GM13976 (cell line): ENCODE measurements around the gene ESRRB.

ENCODE experiments used
- DNase-seq: peaks from one replicate; pipeline ENCODE4 v3.0.0; 2012; ENCODE audit warnings: low spot score
- CTCF ChIP-seq: IDR thresholded peaks from 2 replicates; pipeline ENCODE4 v1.5.1; 2012; ENCODE audit warnings: borderline replicate concordance, mild to moderate bottlenecking; ENCODE audit not compliant: insufficient read depth; ENCODE audit errors: extremely low read depth, missing control alignments, control extremely low read depth
- in situ Hi-C: fragments of 300-500 bp; cut with MboI; formaldehyde crosslinking; loops from one replicate; pipeline ENCODE4 v1.12.0; 2022; ENCODE audit warnings: low sequenced_read_pairs, mixed read lengths, inconsistent platforms; ENCODE audit not compliant: unreplicated experiment

The ESRRB gene

DNA sequence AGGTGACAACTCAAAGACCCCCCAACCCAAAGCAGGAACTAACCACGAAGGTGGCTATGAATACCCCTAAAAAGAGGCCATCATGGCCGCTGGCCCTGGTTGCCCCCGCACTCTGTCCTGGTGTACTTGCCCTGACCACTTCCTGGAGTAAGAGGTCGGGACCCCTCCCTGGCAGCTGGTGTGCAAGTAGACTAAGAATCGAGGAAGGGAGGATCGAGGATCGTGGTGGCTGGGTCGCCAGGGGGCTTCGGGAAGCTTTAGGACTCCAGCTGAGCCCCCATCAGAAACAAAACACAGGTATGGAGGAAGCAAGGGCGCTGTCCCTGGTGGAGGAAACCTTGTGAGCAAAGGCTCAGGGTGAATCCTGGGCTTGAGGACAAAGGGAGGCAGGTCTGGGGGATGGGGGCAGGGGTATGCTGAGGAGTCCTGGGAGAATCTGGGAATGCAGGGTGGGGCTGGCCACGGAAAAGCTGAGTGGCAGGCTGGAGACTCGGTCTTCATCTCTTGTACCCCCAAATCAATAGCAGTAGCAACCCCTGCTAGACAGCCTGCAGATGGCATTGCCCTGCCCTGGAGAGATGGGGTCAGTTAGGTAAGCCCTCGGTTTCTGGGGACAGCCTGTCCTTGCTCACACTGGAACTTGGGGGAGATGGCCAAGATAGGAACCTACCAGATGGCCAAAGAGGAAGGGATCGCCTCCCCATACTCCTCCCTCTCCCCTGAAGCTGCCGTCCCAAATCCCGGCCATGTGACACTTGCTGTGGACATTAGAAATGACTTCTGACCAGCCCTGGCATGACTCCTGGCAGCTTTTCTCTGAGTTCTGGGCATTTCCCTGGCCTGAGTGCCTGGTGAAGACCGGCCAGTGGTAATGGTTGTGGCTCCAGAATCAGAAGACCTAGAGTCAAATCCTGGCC lies 45.3 kb upstream of the ESRRB start:
- no peak for TF ChIP-seq CTCF
- in situ Hi-C loops: no loop called here

GRCh38 chr14:76331328-76332011 lies 44.5 kb upstream of the ESRRB start:
- TF ChIP-seq CTCF: no peak
- DNase-seq: no peak
- in situ Hi-C loops: no loop called here

More for the DNA sequence above, 45.3 kb upstream of the ESRRB start:
- no peak for DNase-seq

DNA sequence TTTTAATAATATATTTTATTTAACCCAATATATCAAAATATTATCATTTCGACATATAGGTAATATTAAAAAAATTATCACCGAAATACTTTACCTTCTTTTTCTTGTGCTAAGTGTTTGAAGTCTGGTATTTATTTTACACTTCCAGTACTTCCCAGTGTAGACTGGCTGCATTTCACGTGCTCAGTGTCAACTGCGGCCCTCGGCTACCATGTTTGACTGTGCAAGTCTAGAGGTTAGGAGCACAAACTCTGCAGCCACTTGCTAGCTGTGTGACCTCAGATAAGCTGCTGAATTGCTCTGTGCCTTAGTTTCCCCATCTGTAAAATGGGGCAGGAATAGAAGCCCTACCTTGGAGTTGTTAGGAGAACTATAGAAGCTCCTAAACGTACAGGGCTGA lies 42.3 kb upstream of the ESRRB start:
- in situ Hi-C loops: no loop called here
- no peak for TF ChIP-seq CTCF
- no peak for DNase-seq

- in situ Hi-C loops: no loop called here
- no peak for TF ChIP-seq CTCF
- DNase-seq: no peak
These were observed 41.6 kb upstream of the ESRRB start for GRCh38 chr14:76334316-76334715.

DNA sequence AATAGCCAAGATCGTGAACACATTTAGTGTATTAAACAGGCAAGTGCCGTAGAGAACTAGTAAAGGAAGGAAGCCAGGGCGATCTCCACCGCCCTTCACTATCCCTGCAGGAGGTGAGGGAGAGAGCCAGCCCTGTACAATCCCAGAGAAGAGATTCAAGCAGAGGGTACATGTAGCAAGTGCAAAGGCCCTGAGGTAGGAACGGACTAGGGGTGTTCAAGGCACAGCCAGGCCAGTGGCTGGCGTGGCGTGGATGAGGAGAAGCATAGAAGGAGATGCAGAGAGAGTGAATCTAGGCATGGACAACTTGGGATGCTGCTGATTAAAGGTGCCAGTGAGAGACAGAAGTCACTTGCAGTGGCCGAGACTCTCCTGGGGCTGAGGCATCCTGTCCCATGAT lies 39.1 kb upstream of the ESRRB start:
- in situ Hi-C loops: no loop called here

More for the DNA sequence above, 39.1 kb upstream of the ESRRB start:
- TF ChIP-seq CTCF: no peak
- DNase-seq: no peak
